ENCODE results near the gene CELF4. TPM values are rescaled to one million over a fixed set of nuclear protein-coding genes. Genes with fewer than 3 reads are reported as not detected.

CELF4 gene
- total and polyA plus RNA-seq, 2 experiments from 2014 or later: 0.24 TPM; not detected in 1

DNA sequence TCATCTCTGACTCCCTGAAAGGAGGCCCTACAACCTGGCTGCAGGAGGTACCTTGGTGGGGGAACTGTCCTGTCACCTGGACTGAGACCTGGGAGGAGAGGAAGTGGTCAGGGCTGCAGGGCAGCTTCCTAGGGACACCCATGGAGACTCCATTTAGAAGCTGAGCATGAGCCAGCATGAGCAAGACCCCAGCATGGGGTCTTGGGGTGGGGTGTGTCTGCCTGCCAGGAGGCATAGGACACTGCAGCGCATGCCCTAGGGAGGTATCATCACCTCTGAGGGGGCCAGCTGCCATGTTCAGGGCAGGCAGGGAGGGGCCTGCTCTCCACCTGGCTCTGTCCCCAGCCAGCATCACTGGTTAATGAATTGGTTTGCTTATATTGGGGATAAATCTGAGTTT, 249.7 kb downstream of the CELF4 start:
- no peak overlapping the region for H2AFZ ChIP-seq
- H3K4me3 ChIP-seq: no peak overlapping the region
- H3F3A ChIP-seq (ENCODE audit: insufficient read depth): no peaks in the 10 kb centered on the region
- in situ Hi-C loops (cut with MboI): no loop called here
- H3K36me3 ChIP-seq (ENCODE audit: low read depth): no peaks in the 10 kb centered on the region
- no peak overlapping the region for H3K9ac ChIP-seq
- WGBS, 2 experiments (ENCODE audit: low coverage in 1 of 2, low lambda C conversion rate in 2 of 2, missing lambda C conversion rate in 2 of 2): 92 to 100% methylated on average over 1 of the region's 1 CpG
- no peak overlapping the region for H3K27ac ChIP-seq
- no peaks in the 10 kb centered on the region for H3K9me2 ChIP-seq (ENCODE audit: insufficient read depth)
- H3K79me2 ChIP-seq (ENCODE audit: insufficient read depth): no peaks in the 10 kb centered on the region
- no peak for TF ChIP-seq EZH2 (IDR thresholded peaks at IDR 0.05; ENCODE audit: insufficient read depth, poor library complexity, severe bottlenecking)
- no peak for TF ChIP-seq EZH2phosphoT487 (IDR thresholded peaks at IDR 0.05; ENCODE audit: insufficient read depth, low read depth)
- DNase-seq: no peak
- H4K20me1 ChIP-seq (ENCODE audit: insufficient read depth): no peaks in the 10 kb centered on the region
- no peaks in the 10 kb centered on the region for H3K4me1 ChIP-seq (ENCODE audit: insufficient read depth)
- H3K27me3 ChIP-seq (replicated peaks; ENCODE audit: insufficient read depth): 0 out of 2 replicates have a peak, but pooled peaks cover 6% of the 10 kb centered on the region
- H3K4me2 ChIP-seq (ENCODE audit: unreplicated experiment): no peak overlapping the region
- H3K9me3 ChIP-seq (ENCODE audit: low read depth): no peaks in the 10 kb centered on the region

DNA sequence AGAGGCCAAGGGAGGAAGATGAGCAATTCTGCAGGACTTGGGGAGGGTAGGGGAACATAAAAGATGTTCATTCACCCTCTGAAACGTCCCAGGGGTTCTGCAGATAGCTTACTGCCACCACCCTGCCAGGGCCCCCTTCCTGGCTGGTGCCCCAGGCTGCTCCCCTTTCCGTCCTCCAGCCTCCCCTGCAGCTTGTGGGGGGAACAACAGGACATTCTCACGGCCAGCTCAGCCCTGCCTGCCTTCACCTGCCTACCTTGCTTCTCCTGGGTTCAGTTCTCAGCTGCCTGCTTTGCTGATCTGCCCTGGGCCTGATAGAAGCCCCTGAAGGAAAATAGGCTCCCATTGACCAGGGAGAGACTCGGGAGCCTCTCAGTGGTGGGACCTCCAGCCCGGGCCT, 251.1 kb downstream of the CELF4 start:
- Histone ChIP-seq H3K36me3 (ENCODE audit: low read depth) (no peaks in the 10 kb centered on the region), H3K9ac (no peak overlapping the region), H3K9me3 (ENCODE audit: low read depth) (no peaks in the 10 kb centered on the region), H2AFZ (no peak overlapping the region), H3K4me3 (no peak overlapping the region), H4K20me1 (ENCODE audit: insufficient read depth) (no peaks in the 10 kb centered on the region), H3K79me2 (ENCODE audit: insufficient read depth) (no peaks in the 10 kb centered on the region), H3K4me1 (ENCODE audit: insufficient read depth) (no peaks in the 10 kb centered on the region), H3K27me3 (replicated peaks; ENCODE audit: insufficient read depth) (0 out of 2 replicates have a peak, but pooled peaks cover 6% of the 10 kb centered on the region), H3K27ac (no peak overlapping the region), H3K4me2 (ENCODE audit: unreplicated experiment) (no peak overlapping the region), H3K9me2 (ENCODE audit: insufficient read depth) (no peaks in the 10 kb centered on the region), H3F3A (ENCODE audit: insufficient read depth) (no peaks in the 10 kb centered on the region)
- in situ Hi-C loops (cut with MboI): no loop called here
- DNase-seq: no peak
- 45 to 53% methylated on average over 5 of the region's 5 CpGs for WGBS, 2 experiments (ENCODE audit: low coverage in 1 of 2, low lambda C conversion rate in 2 of 2, missing lambda C conversion rate in 2 of 2)
- TF ChIP-seq EZH2phosphoT487 (IDR thresholded peaks at IDR 0.05; ENCODE audit: insufficient read depth, low read depth) (no peak), EZH2 (IDR thresholded peaks at IDR 0.05; ENCODE audit: insufficient read depth, poor library complexity, severe bottlenecking) (no peak)

DNA sequence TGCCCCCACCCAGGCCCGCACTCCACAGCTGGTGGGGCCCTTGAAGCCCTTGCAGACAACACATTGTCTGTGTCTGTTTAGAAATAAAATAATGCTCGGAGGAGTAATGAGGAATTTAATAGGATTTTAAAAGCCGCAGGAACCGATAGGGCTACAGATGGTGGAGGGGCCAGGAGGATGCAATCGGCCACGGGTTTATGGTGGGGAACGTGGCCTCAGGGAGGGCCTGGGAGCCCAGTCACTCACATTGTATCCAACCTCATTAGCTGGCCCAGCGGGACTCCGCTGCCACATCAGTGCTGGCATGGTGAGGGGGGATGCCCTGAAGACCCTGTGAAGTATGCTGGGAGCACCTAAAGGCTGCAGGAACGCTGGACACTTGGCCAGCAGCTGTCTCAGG, 252.0 kb downstream of the CELF4 start:
- no peaks in the 10 kb centered on the region for H3K4me1 ChIP-seq (ENCODE audit: insufficient read depth)
- no peaks in the 10 kb centered on the region for H3K79me2 ChIP-seq (ENCODE audit: insufficient read depth)
- in situ Hi-C loops (cut with MboI): no loop called here

DNA sequence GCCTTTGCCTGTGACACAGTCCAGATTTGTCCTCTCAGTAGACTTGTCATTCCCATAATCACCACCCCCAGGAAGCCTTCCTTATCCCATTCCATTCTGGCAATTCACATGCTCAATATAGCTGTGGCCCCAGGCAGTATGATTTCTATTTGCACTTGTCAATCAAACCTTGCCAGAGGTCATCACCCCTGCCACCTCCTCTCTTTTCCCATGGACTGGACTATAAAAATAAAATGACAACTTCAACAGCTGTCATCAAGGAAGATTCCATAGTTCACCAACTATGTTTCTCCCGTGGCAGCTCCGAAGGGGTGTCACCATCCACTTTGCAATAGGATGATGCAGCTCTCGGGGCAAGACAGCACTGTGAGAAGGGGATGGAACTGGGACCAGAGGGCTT, 255.7 kb downstream of the CELF4 start:
- H3K9me3 ChIP-seq (ENCODE audit: low read depth): no peaks in the 10 kb centered on the region
- no peaks in the 10 kb centered on the region for H4K20me1 ChIP-seq (ENCODE audit: insufficient read depth)
- TF ChIP-seq EZH2phosphoT487 (IDR thresholded peaks at IDR 0.05; ENCODE audit: insufficient read depth, low read depth): no peak
- H3K4me1 ChIP-seq (ENCODE audit: insufficient read depth): no peaks in the 10 kb centered on the region
- H3K4me3 ChIP-seq: no peak overlapping the region
- H3K36me3 ChIP-seq (ENCODE audit: low read depth): no peaks in the 10 kb centered on the region
- H2AFZ ChIP-seq: no peak overlapping the region
- H3F3A ChIP-seq (ENCODE audit: insufficient read depth): no peaks in the 10 kb centered on the region
- H3K9ac ChIP-seq: no peak overlapping the region
- in situ Hi-C loops (cut with MboI): no loop called here
- no peaks in the 10 kb centered on the region for H3K79me2 ChIP-seq (ENCODE audit: insufficient read depth)
- DNase-seq: no peak
- WGBS, 2 experiments (ENCODE audit: low coverage in 1 of 2, low lambda C conversion rate in 2 of 2, missing lambda C conversion rate in 2 of 2): 56 to 62% methylated on average over 3 of the region's 3 CpGs
- H3K9me2 ChIP-seq (ENCODE audit: insufficient read depth): no peaks in the 10 kb centered on the region
- H3K27me3 ChIP-seq (replicated peaks; ENCODE audit: insufficient read depth): 0 out of 2 replicates have a peak, but pooled peaks cover 6% of the 10 kb centered on the region
- no peak overlapping the region for H3K27ac ChIP-seq
- no peak overlapping the region for H3K4me2 ChIP-seq (ENCODE audit: unreplicated experiment)

More for the DNA sequence above, 252.0 kb downstream of the CELF4 start:
- H3K9ac ChIP-seq: no peak overlapping the region
- DNase-seq: no peak
- no peak overlapping the region for H2AFZ ChIP-seq
- H3K4me3 ChIP-seq: no peak overlapping the region
- no peaks in the 10 kb centered on the region for H4K20me1 ChIP-seq (ENCODE audit: insufficient read depth)
- no peaks in the 10 kb centered on the region for H3F3A ChIP-seq (ENCODE audit: insufficient read depth)
- no peak overlapping the region for H3K4me2 ChIP-seq (ENCODE audit: unreplicated experiment)
- H3K36me3 ChIP-seq (ENCODE audit: low read depth): no peaks in the 10 kb centered on the region
- H3K27ac ChIP-seq: no peak overlapping the region
- TF ChIP-seq EZH2 (IDR thresholded peaks at IDR 0.05; ENCODE audit: insufficient read depth, poor library complexity, severe bottlenecking) (no peak), EZH2phosphoT487 (IDR thresholded peaks at IDR 0.05; ENCODE audit: insufficient read depth, low read depth) (no peak)
- no peaks in the 10 kb centered on the region for H3K9me3 ChIP-seq (ENCODE audit: low read depth)
- no peaks in the 10 kb centered on the region for H3K9me2 ChIP-seq (ENCODE audit: insufficient read depth)
- H3K27me3 ChIP-seq (replicated peaks; ENCODE audit: insufficient read depth): 0 out of 2 replicates have a peak, but pooled peaks cover 6% of the 10 kb centered on the region
- WGBS, 2 experiments (ENCODE audit: low coverage in 1 of 2, low lambda C conversion rate in 2 of 2, missing lambda C conversion rate in 2 of 2): 67 to 68% methylated on average over 9 to 10 of the region's 10 CpGs

DNA sequence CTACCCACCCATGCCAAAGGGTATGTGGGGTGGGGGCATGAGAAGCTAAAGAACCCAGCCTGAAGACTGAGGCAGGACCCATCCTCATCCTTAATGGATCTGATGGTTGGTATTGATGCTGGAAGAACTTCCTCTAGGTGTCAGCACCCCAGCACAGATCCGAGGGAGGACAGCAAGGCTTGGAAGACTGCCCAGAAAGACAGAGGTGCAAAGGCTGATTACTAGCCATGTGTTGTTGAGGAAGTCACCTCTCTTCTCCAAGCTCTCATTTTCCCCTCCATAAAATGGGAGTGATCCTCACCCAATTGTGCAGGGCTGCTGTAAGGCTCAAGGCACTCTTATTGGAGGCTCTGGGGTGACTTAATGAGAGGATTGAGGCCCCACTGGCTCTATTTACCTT, 256.5 kb downstream of the CELF4 start:
- no peaks in the 10 kb centered on the region for H4K20me1 ChIP-seq (ENCODE audit: insufficient read depth)
- H3K27ac ChIP-seq: no peak overlapping the region
- H2AFZ ChIP-seq: no peak overlapping the region
- H3K4me2 ChIP-seq (ENCODE audit: unreplicated experiment): no peak overlapping the region
- WGBS, 2 experiments (ENCODE audit: low coverage in 1 of 2, low lambda C conversion rate in 2 of 2, missing lambda C conversion rate in 2 of 2): 9 to 47% methylated on average over 1 of the region's 1 CpG
- in situ Hi-C loops (cut with MboI): no loop called here
- H3K9ac ChIP-seq: no peak overlapping the region
- no peaks in the 10 kb centered on the region for H3K36me3 ChIP-seq (ENCODE audit: low read depth)
- H3K4me1 ChIP-seq (ENCODE audit: insufficient read depth): no peaks in the 10 kb centered on the region
- H3K79me2 ChIP-seq (ENCODE audit: insufficient read depth): no peaks in the 10 kb centered on the region
- H3K9me3 ChIP-seq (ENCODE audit: low read depth): no peaks in the 10 kb centered on the region
- DNase-seq: no peak
- 0 out of 2 replicates have a peak, but pooled peaks cover 7% of the 10 kb centered on the region for H3K27me3 ChIP-seq (replicated peaks; ENCODE audit: insufficient read depth)
- no peak for TF ChIP-seq EZH2 (IDR thresholded peaks at IDR 0.05; ENCODE audit: insufficient read depth, poor library complexity, severe bottlenecking)
- no peaks in the 10 kb centered on the region for H3K9me2 ChIP-seq (ENCODE audit: insufficient read depth)
- no peaks in the 10 kb centered on the region for H3F3A ChIP-seq (ENCODE audit: insufficient read depth)
- no peak overlapping the region for H3K4me3 ChIP-seq

All from GM23248 (cell line).